Body of pancreas (tissue), 4 donors: Measurements from ENCODE around the gene NCBP1. TPM values are rescaled to one million over a fixed set of nuclear protein-coding genes. Genes with fewer than 3 reads are reported as not detected.

Experiments used
- ATAC-seq: fragments of 150-250 bp; one replicate; pipeline ENCODE4 v1.9.1; 2016
- DNase-seq, 4 donors: peaks; one replicate each; pipeline ENCODE4 v3.0.0-alpha.2; 2019
- H3K27ac ChIP-seq, 4 donors: fragments of 200-600 bp; sonication (generic); 1 replicate in 3 of 4; 2 replicates in 1 of 4; pipeline versions ENCODE4 v1.5.1 to v1.6.1; 2016 to 2019; ENCODE audit warnings: mild to moderate bottlenecking in 1 of 4, mixed read lengths in 1 of 4, moderate library complexity in 1 of 4
- H3K27me3 ChIP-seq, 2 donors: fragments of 200-600 bp; sonication (generic); one replicate each; pipeline ENCODE4 v1.6.0; 2016; ENCODE audit warnings: mild to moderate bottlenecking in 1 of 2
- H3K36me3 ChIP-seq, 2 donors: fragments of 200-600 bp; sonication (generic); replicated peaks in 1 of 2; 2 replicates each; pipeline ENCODE4 v1.5.1; 2016; ENCODE audit warnings: low read depth in 2 of 2; ENCODE audit not compliant: insufficient read depth in 1 of 2
- H3K4me1 ChIP-seq: fragments of 200-600 bp; sonication (generic); one replicate; pipeline ENCODE4 v1.6.0; 2016
- H3K4me3 ChIP-seq, 2 donors: fragments of 200-600 bp; sonication (generic); 1 replicate in 1 of 2; 2 replicates in 1 of 2; pipeline ENCODE4 v1.5.1; 2016 to 2019
- H3K9me3 ChIP-seq, 3 donors: fragments of 200-600 bp; sonication (generic); 1 replicate in 2 of 3; 2 replicates in 1 of 3; pipeline ENCODE4 v1.5.1; 2016
- POLR2A ChIP-seq, 3 donors: fragments of 450-650 bp; IDR thresholded peaks; one replicate each; pipeline ENCODE4 v1.6.1; 2016; ENCODE audit warnings: antibody characterized with exemption in 3 of 3, mild to moderate bottlenecking in 2 of 3
- WGBS, 2 donors: methylation state at CpG; one replicate each; pipeline ENCODE4 v1.1.5; 2017; 5-methylcytosine and 5-hydroxymethylcytosine counted together
- intact Hi-C: fragments of 100-400 bp; cut with DNase I; formaldehyde crosslinking; loops from one replicate; pipeline ENCODE4 v1.15.1; 2023
- total RNA-seq, 2 donors: library from RNA; depleted of rRNA; stranded (reverse); fragments of >200 nt; gene quantifications; one replicate each; pipeline ENCODE4 v1.1.0, GENCODE V29; 2016
- TF ChIP-seq, protein P1 (sequence below), 7 experiments: fragments of 450-650 bp in 4 of 7; fragments of 200-600 bp in 3 of 7; sonication (generic) in 3 of 7; IDR thresholded peaks; one replicate each; pipeline ENCODE4 v1.5.1; 2016 to 2019; ENCODE audit warnings: antibody characterized with exemption in 7 of 7

NCBP1 gene
- total RNA-seq, 2 donors from 2014 or later = 11.4 to 14.5 TPM

DNA sequence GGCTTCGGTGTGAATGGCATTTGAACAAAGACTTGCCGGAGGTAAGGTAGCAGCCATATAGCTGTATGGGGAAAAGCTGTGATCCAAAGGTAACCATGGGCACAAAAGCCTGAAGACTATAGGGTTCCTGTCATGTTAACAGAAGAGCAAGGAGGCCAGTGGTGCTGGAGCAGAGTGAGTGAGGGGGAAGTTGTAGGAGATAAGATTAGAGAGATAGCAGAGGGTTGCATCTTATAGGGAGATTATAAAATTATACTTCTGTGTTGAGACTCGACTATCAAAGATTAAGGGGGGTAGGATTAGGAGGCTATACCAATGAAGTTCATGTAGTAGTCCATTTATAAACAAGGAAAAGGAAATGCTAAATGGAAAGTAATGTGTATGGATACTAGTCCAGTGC is 3.3 kb downstream of the NCBP1 start:
- no peak for ATAC-seq
- Histone ChIP-seq H3K27ac (no peak overlapping the region), H3K27me3 (no peaks in the 10 kb centered on the region), H3K4me1 (peaks cover 56% of the 10 kb centered on the region), H3K36me3 (peaks cover 0 to 2% of the 10 kb centered on the region in 2 donors), H3K9me3 (no peaks in the 10 kb centered on the region), H3K4me3 (no peak overlapping the region)
- no peak for DNase-seq
- 70 to 71% methylated on average over 3 of the region's 3 CpGs for WGBS, 2 donors
- no peak for TF ChIP-seq POLR2A (IDR thresholded peaks at IDR 0.05)
- TF ChIP-seq, protein P1, sequence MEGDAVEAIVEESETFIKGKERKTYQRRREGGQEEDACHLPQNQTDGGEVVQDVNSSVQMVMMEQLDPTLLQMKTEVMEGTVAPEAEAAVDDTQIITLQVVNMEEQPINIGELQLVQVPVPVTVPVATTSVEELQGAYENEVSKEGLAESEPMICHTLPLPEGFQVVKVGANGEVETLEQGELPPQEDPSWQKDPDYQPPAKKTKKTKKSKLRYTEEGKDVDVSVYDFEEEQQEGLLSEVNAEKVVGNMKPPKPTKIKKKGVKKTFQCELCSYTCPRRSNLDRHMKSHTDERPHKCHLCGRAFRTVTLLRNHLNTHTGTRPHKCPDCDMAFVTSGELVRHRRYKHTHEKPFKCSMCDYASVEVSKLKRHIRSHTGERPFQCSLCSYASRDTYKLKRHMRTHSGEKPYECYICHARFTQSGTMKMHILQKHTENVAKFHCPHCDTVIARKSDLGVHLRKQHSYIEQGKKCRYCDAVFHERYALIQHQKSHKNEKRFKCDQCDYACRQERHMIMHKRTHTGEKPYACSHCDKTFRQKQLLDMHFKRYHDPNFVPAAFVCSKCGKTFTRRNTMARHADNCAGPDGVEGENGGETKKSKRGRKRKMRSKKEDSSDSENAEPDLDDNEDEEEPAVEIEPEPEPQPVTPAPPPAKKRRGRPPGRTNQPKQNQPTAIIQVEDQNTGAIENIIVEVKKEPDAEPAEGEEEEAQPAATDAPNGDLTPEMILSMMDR (IDR thresholded peaks at IDR 0.05) = no peak
- intact Hi-C loops = no loop called here

DNA sequence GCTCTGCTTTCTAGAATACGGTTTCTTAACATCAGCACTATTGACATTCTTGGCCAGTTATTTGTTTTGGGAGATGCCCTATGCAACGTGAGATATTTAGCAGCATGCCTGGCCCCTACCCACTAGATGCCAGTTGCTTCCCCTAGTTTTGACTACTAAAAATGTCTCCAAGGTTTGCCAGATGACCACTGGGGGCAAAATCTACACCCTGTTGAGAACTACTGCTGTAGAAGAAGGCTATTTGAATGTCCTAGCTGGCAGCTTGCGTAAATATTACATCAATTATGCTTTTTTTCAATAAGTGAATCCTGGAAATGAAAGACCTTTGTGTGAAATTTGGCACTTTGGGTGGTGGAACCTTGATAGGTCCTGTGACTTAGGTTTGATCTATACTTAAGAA is 5.0 kb downstream of the NCBP1 start:
- Histone ChIP-seq H3K4me3 (no peak overlapping the region), H3K4me1 (peaks cover 49% of the 10 kb centered on the region), H3K9me3 (no peaks in the 10 kb centered on the region), H3K27ac (peak overlapping the region in 1 of 4 donors; percentile 13), H3K36me3 (peaks cover 0 to 9% of the 10 kb centered on the region in 2 donors), H3K27me3 (no peaks in the 10 kb centered on the region)
- intact Hi-C loops = no loop called here
- no peak for ATAC-seq
- DNase-seq = no peak
- 38 to 50% methylated on average over 3 of the region's 3 CpGs for WGBS, 2 donors
- TF ChIP-seq, protein P1 (IDR thresholded peaks at IDR 0.05) = no peak
- TF ChIP-seq POLR2A (IDR thresholded peaks at IDR 0.05) = no peak

GRCh38 chr9:97640325-97640724 is 6.7 kb downstream of the NCBP1 start:
- H3K27ac ChIP-seq = no peak overlapping the region
- WGBS, 2 donors = 58% methylated on average over 2 of the region's 2 CpGs
- H3K9me3 ChIP-seq = no peaks in the 10 kb centered on the region
- H3K27me3 ChIP-seq = no peaks in the 10 kb centered on the region
- peak in 1 of 4 donors; percentile 22 for DNase-seq
- ATAC-seq = no peak
- TF ChIP-seq POLR2A (IDR thresholded peaks at IDR 0.05) = no peak
- TF ChIP-seq, protein P1 (IDR thresholded peaks at IDR 0.05) = no peak
- peaks cover 0 to 14% of the 10 kb centered on the region in 2 donors for H3K36me3 ChIP-seq
- no peak overlapping the region for H3K4me3 ChIP-seq
- peaks cover 42% of the 10 kb centered on the region for H3K4me1 ChIP-seq
- intact Hi-C loops = no loop called here

GRCh38 chr9:97645720-97646119 is 12.1 kb downstream of the NCBP1 start:
- Histone ChIP-seq H3K27ac (no peak overlapping the region), H3K36me3 (peaks cover 0 to 26% of the 10 kb centered on the region in 2 donors), H3K9me3 (no peaks in the 10 kb centered on the region), H3K27me3 (no peaks in the 10 kb centered on the region), H3K4me1 (peaks cover under 1% of the 10 kb centered on the region), H3K4me3 (no peak overlapping the region)
- TF ChIP-seq POLR2A (IDR thresholded peaks at IDR 0.05) = no peak
- TF ChIP-seq, protein P1 (IDR thresholded peaks at IDR 0.05) = no peak
- intact Hi-C loops = no loop called here
- no peak for DNase-seq
- no peak for ATAC-seq

- TF ChIP-seq, protein P1 (IDR thresholded peaks at IDR 0.05) = no peak
- no peak for TF ChIP-seq POLR2A (IDR thresholded peaks at IDR 0.05)
- DNase-seq (no peak), ATAC-seq (no peak)
- Histone ChIP-seq H3K36me3 (peaks cover 0 to 20% of the 10 kb centered on the region in 2 donors), H3K4me3 (no peak overlapping the region), H3K27ac (no peak overlapping the region), H3K9me3 (no peaks in the 10 kb centered on the region), H3K27me3 (no peaks in the 10 kb centered on the region), H3K4me1 (no peaks in the 10 kb centered on the region)
- intact Hi-C loops = no loop called here
- 86% methylated on average over 5 of the region's 5 CpGs for WGBS, 2 donors
These were observed 14.4 kb downstream of the NCBP1 start for GRCh38 chr9:97647996-97648395.
